ENCODE results near the gene ZFYVE16.

GRCh38 chr5:80453366-80453765 is 45.5 kb downstream of the ZFYVE16 start:
- no peak for TF ChIP-seq CTCF (IDR thresholded peaks at IDR 0.05; ENCODE audit: low read depth, low read length)
- no peak for TF ChIP-seq EZH2phosphoT487 (IDR thresholded peaks at IDR 0.05; ENCODE audit: low read depth)

Data from OCI-LY3 (cell line).